Heart left ventricle (tissue), 16 donors: ENCODE measurements around the gene CEP85L. TPM values are rescaled to one million over a fixed set of nuclear protein-coding genes. Genes with fewer than 3 reads are reported as not detected.

Experiments used
- ATAC-seq, 4 donors: fragments of 200-7000 bp; cut with Tn5 transposase; one replicate each; pipeline ENCODE4 v1.9.1; 2020 to 2022; ENCODE audit warnings: moderate library complexity in 4 of 4, mild to moderate bottlenecking in 3 of 4, moderate number of reproducible peaks in 1 of 4
- DNase-seq, 5 donors: peaks; one replicate each; pipeline ENCODE4 v3.0.0-alpha.2; 2020
- H3K27ac ChIP-seq, 12 donors: fragments of 200-600 bp; sonication (generic) in 4 of 12; one replicate each; pipeline versions ENCODE4 v1.5.0 to v1.8.0; 2016 to 2022; ENCODE audit warnings: mild to moderate bottlenecking in 2 of 12
- H3K27me3 ChIP-seq, 9 donors: fragments of 200-600 bp; sonication (generic) in 2 of 9; one replicate each; pipeline versions ENCODE4 v1.5.1 to v1.8.0; 2016 to 2022; ENCODE audit warnings: mild to moderate bottlenecking in 3 of 9
- H3K36me3 ChIP-seq, 9 donors: fragments of 200-600 bp; sonication (generic) in 2 of 9; one replicate each; pipeline versions ENCODE4 v1.5.0 to v1.8.0; 2018 to 2022; ENCODE audit warnings: mild to moderate bottlenecking in 2 of 9
- H3K4me1 ChIP-seq, 12 donors: fragments of 200-600 bp; sonication (generic) in 4 of 12; one replicate each; pipeline versions ENCODE4 v1.5.0 to v1.8.0; 2016 to 2022; ENCODE audit warnings: mild to moderate bottlenecking in 3 of 12
- H3K4me3 ChIP-seq, 12 donors: fragments of 200-600 bp; sonication (generic) in 4 of 12; one replicate each; pipeline versions ENCODE4 v1.5.0 to v1.8.0; 2017 to 2022; ENCODE audit warnings: mild to moderate bottlenecking in 9 of 12, moderate library complexity in 4 of 12
- H3K9me3 ChIP-seq, 12 donors: fragments of 200-600 bp; sonication (generic) in 4 of 12; one replicate each; pipeline versions ENCODE4 v1.5.0 to v1.8.0; 2016 to 2022; ENCODE audit warnings: mild to moderate bottlenecking in 1 of 12
- CTCF ChIP-seq, 12 donors: fragments of 200-600 bp; sonication (generic) in 4 of 12; IDR thresholded peaks; one replicate each; pipeline versions ENCODE4 v1.5.0 to v1.8.0; 2018 to 2022; ENCODE audit warnings: antibody characterized with exemption in 12 of 12, mild to moderate bottlenecking in 5 of 12
- POLR2A ChIP-seq, 2 donors: fragments of 450-650 bp; IDR thresholded peaks; one replicate each; pipeline ENCODE4 v1.6.1; 2017; ENCODE audit warnings: antibody characterized with exemption in 2 of 2, mild to moderate bottlenecking in 2 of 2, moderate library complexity in 2 of 2
- WGBS, 4 donors: extraction: QIAGEN DNeasy Blood & Tissue Kit in 2 of 4; methylation state at CpG; one replicate each; pipeline versions ENCODE4 v1.1.5 to v1.1.7; 2013 to 2018; 5-methylcytosine and 5-hydroxymethylcytosine counted together
- intact Hi-C, 10 donors: fragments of 100-400 bp; cut with DNase I; formaldehyde crosslinking; loops; one replicate each; pipeline versions ENCODE4 v1.11.1 to v1.14.2; 2022
- polyA plus RNA-seq, 2 donors: library from polyadenylated mRNA; stranded (reverse); fragments of 200-250 nt; gene quantifications; one replicate each; pipeline ENCODE4 v1.2.3, GENCODE V29; 2013
- total RNA-seq, 9 donors: library from RNA; depleted of rRNA in 2 of 9; stranded (reverse); fragments of >200 nt in 2 of 9; fragmentation: NEBNext Ultra II Directional in 3 of 9; extraction: Animal tissue kit (Norgen Biotek cat#: 25700) in 3 of 9; gene quantifications; one replicate each; pipeline versions ENCODE4 v1.1.0 to v1.2.4, GENCODE V29; 2016 to 2023
- donor health status: ischemic (EF 13 %, LVEDD 7.1; RV severe dilation, severe dysfunction).
- donor health status: healthy with polysubstance abuse.
- donor health status: DM: no; HTN: yes; CAD: no.
- donor health status: DM: no; HTN: no; CAD: no.
- donor health status: ischemic (EF 25% LVEDD 6.9; RV normal size, moderate dysfunction).
- donor health status: ischemic (EF 25% LVEDD 5.7; RV mildly dilated, moderate dysfunction).
- donor health status: healthy.
- donor health status: DM: yes; HTN: yes; CAD: no.
- donor health status: ischemic (EF 35%, LVEDD 5.7; RV mildly dilated, moderate dysfunction).
- donor health status: nonischemic (EF 11% LVEDD 7.7; RV severe dilation, severe dysfunction).
- donor health status: DM: yes; HTN: yes; CAD: no.
- donor health status: PGD.
- donor health status: ischemic (EF 29% LVEDD 5.4; RV normal size, mild dysfunction).
- donor health status: nonischemic (EF 23%, LVEDD 6.1; RV moderate dilation, normal function).

The CEP85L gene
- total and polyA plus RNA-seq, 11 donors: 1.9 to 14.4 (median 7.6) TPM

GRCh38 chr6:118574051-118574865 is 77.1 kb downstream of the CEP85L start:
- Histone ChIP-seq H3K27ac (no peak overlapping the region), H3K36me3 (peaks cover 0 to 21% (median 0%) of the 10 kb centered on the region in 9 donors), H3K27me3 (no peaks in the 10 kb centered on the region), H3K4me3 (no peak overlapping the region), H3K9me3 (peaks cover 0 to 67% (median 37%) of the 10 kb centered on the region in 12 donors), H3K4me1 (peaks cover 0 to 5% (median 0%) of the 10 kb centered on the region in 12 donors)
- no peak for DNase-seq
- intact Hi-C loops: loop anchor here in 1 of 10 donors (10.0 kb wide), 1 partner anchor 609 kb away; no protein-coding TSS in a partner anchor
- no peak for ATAC-seq
- no peak for TF ChIP-seq POLR2A (IDR thresholded peaks at IDR 0.05)
- no peak for TF ChIP-seq CTCF (IDR thresholded peaks at IDR 0.05)
- WGBS, 4 donors: 95 to 98% (median 97%) methylated on average over 13 of the region's 13 CpGs

GRCh38 chr6:118571121-118571520 is 80.3 kb downstream of the CEP85L start:
- H3K9me3 ChIP-seq: peaks cover 0 to 37% (median 21%) of the 10 kb centered on the region in 12 donors
- H3K4me1 ChIP-seq: peaks cover 0 to 18% (median 1%) of the 10 kb centered on the region in 12 donors
- H3K36me3 ChIP-seq: peaks cover 0 to 14% (median 0%) of the 10 kb centered on the region in 9 donors
- H3K4me3 ChIP-seq: no peak overlapping the region
- TF ChIP-seq POLR2A (IDR thresholded peaks at IDR 0.05) (no peak), CTCF (IDR thresholded peaks at IDR 0.05) (no peak)
- 95 to 99% (median 97%) methylated on average over 2 of the region's 2 CpGs for whole genome bisulfite sequencing, 4 donors
- intact Hi-C loops: loop anchor here in 1 of 10 donors (10.0 kb wide), 1 partner anchor 606 kb away; no protein-coding TSS in a partner anchor
- DNase-seq (no peak), ATAC-seq (no peak)
- no peak overlapping the region for H3K27ac ChIP-seq
- H3K27me3 ChIP-seq: no peaks in the 10 kb centered on the region

- Histone ChIP-seq H3K27me3 (no peaks in the 10 kb centered on the region), H3K36me3 (peaks cover 0 to 16% (median 4%) of the 10 kb centered on the region in 9 donors), H3K4me1 (peaks cover 0 to 18% (median 1%) of the 10 kb centered on the region in 12 donors), H3K27ac (no peak overlapping the region), H3K9me3 (peaks cover 0 to 21% (median 9%) of the 10 kb centered on the region in 12 donors), H3K4me3 (no peak overlapping the region)
- no peak for DNase-seq
- 96 to 99% (median 98%) methylated on average over 1 of the region's 1 CpG for WGBS, 4 donors
- no peak for ATAC-seq
- intact Hi-C loops: loop anchor here in 3 of 10 donors (5.0 to 10.0 kb wide), 3 partner anchors 45 to 208 kb away; no protein-coding TSS in a partner anchor
- TF ChIP-seq CTCF (IDR thresholded peaks at IDR 0.05) (no peak), POLR2A (IDR thresholded peaks at IDR 0.05) (no peak)
These were observed 81.9 kb downstream of the CEP85L start for GRCh38 chr6:118569498-118569897.

GRCh38 chr6:118567974-118568373 is 83.4 kb downstream of the CEP85L start:
- Histone ChIP-seq H3K27me3 (no peaks in the 10 kb centered on the region), H3K4me1 (peaks cover 0 to 25% (median 1%) of the 10 kb centered on the region in 12 donors), H3K4me3 (no peak overlapping the region), H3K27ac (no peak overlapping the region), H3K9me3 (peaks cover 0 to 6% (median 0%) of the 10 kb centered on the region in 12 donors), H3K36me3 (peaks cover 0 to 13% (median 0%) of the 10 kb centered on the region in 9 donors)
- TF ChIP-seq CTCF (IDR thresholded peaks at IDR 0.05) (no peak), POLR2A (IDR thresholded peaks at IDR 0.05) (no peak)
- DNase-seq: peak in 1 of 5 donors; percentile 18
- WGBS, 4 donors: 47 to 57% (median 50%) methylated on average over 3 of the region's 3 CpGs
- peak in 2 of 4 donors; percentile 22 to 54 for ATAC-seq
- intact Hi-C loops: loop anchor here in 3 of 10 donors (5.0 to 10.0 kb wide), 3 partner anchors 47 to 209 kb away; no protein-coding TSS in a partner anchor
